Mononuclear cell (primary cell): Measurements from ENCODE around the gene MALRD1. TPM values are rescaled to one million over a fixed set of nuclear protein-coding genes. Genes with fewer than 3 reads are reported as not detected.

Source experiments
- H3K27me3 ChIP-seq: 2 replicates; pipeline ENCODE4 v1.6.0; 2011; ENCODE audit warnings: low read length, control low read depth; ENCODE audit not compliant: insufficient read depth
- H3K4me1 ChIP-seq: 2 replicates; pipeline ENCODE4 v1.5.1; 2011; ENCODE audit warnings: mild to moderate bottlenecking, low read length, control low read depth; ENCODE audit not compliant: insufficient read depth
- H3K4me3 ChIP-seq: 2 replicates; pipeline ENCODE4 v1.5.1; 2011; ENCODE audit warnings: mild to moderate bottlenecking, low read length, moderate library complexity
- H3K9me3 ChIP-seq: 2 replicates; pipeline ENCODE4 v1.5.1; 2011; ENCODE audit warnings: low read depth, mild to moderate bottlenecking, control low read depth, low read length
- total RNA-seq: library from RNA; depleted of rRNA; stranded (reverse); fragments of >200 nt; gene quantifications from one replicate; pipeline ENCODE4 v1.2.3, GENCODE V29; 2012

The MALRD1 gene
- total RNA-seq, 1 donor: not detected

DNA sequence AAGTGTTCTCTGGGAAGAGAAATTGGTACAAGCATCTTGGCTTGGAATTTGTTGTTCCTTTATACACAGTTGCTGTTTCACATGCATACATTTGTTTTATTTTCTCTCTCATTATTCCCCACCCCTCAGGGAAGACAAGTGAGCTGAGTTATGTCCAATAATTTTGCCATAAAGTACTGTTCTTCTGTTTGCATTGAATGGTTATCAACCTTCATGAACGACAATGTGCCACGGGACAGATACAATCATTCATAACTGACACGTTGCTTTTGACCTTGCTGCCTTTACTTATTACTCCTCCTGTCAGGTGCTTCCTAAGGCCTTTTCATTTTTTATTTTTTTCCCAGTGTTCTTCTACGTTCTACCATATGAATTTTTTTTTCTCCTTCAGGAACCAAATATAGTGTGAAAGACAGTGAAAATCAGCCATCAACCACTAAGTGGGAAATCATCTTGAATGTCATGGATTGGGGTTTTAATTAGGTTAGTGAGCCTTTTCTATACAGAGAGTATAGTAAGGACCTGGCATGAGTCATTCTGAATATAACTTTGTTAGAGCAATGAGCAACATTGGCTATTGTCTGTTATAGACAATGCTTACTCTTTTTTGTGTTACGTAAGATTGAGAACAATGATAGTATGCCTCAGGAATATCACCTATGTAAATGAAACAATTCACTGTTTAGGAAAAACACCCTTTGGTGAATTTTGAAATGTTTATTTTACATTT lies 383.2 kb downstream of the MALRD1 start:
- no peaks in the 10 kb centered on the region for H3K9me3 ChIP-seq
- H3K4me1 ChIP-seq: no peaks in the 10 kb centered on the region
- no peak overlapping the region for H3K4me3 ChIP-seq
- no peaks in the 10 kb centered on the region for H3K27me3 ChIP-seq

- Histone ChIP-seq H3K9me3 (no peaks in the 10 kb centered on the region), H3K27me3 (no peaks in the 10 kb centered on the region), H3K4me3 (no peak overlapping the region), H3K4me1 (no peaks in the 10 kb centered on the region)
Measured at GRCh38 chr10:19449860-19450259, 401.3 kb downstream of the MALRD1 start.

- Histone ChIP-seq H3K4me3 (no peak overlapping the region), H3K4me1 (no peaks in the 10 kb centered on the region), H3K27me3 (no peaks in the 10 kb centered on the region), H3K9me3 (no peaks in the 10 kb centered on the region)
Measured at GRCh38 chr10:19451356-19451755, 402.8 kb downstream of the MALRD1 start.

- no peaks in the 10 kb centered on the region for H3K9me3 ChIP-seq
Measured at GRCh38 chr10:19451937-19452336, 403.3 kb downstream of the MALRD1 start.

GRCh38 chr10:19453967-19454366 lies 405.4 kb downstream of the MALRD1 start:
- H3K4me1 ChIP-seq: no peaks in the 10 kb centered on the region
- H3K9me3 ChIP-seq: no peaks in the 10 kb centered on the region
- no peak overlapping the region for H3K4me3 ChIP-seq
- no peaks in the 10 kb centered on the region for H3K27me3 ChIP-seq

More at GRCh38 chr10:19451937-19452336, 403.3 kb downstream of the MALRD1 start:
- no peak overlapping the region for H3K4me3 ChIP-seq
- H3K4me1 ChIP-seq: no peaks in the 10 kb centered on the region
- no peaks in the 10 kb centered on the region for H3K27me3 ChIP-seq

- Histone ChIP-seq H3K4me1 (no peaks in the 10 kb centered on the region), H3K27me3 (no peaks in the 10 kb centered on the region), H3K9me3 (no peaks in the 10 kb centered on the region), H3K4me3 (no peak overlapping the region)
Measured at GRCh38 chr10:19461588-19461987, 413.0 kb downstream of the MALRD1 start.

DNA sequence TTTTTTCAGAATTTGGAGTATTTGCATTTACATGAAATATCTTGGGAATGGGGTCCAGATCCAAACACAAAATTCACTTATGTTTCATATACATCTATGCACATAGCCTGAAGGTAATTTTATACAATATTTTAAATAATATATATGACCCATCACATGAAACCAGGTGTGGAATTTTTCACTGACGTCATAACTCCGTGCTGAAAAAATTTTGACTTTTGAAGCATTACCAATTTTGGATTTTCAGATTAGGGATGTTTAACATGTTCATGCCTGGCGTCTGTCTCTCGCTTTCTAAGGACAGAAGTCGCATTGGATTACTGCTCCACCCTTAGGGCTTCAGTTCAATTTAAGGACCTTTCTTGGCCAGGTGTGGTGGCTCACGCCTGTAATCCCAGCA lies 418.1 kb downstream of the MALRD1 start:
- Histone ChIP-seq H3K27me3 (no peaks in the 10 kb centered on the region), H3K4me3 (no peak overlapping the region), H3K9me3 (no peaks in the 10 kb centered on the region), H3K4me1 (no peaks in the 10 kb centered on the region)

GRCh38 chr10:19468413-19468812 lies 419.8 kb downstream of the MALRD1 start:
- Histone ChIP-seq H3K4me1 (no peaks in the 10 kb centered on the region), H3K4me3 (no peak overlapping the region), H3K9me3 (no peaks in the 10 kb centered on the region), H3K27me3 (no peaks in the 10 kb centered on the region)

DNA sequence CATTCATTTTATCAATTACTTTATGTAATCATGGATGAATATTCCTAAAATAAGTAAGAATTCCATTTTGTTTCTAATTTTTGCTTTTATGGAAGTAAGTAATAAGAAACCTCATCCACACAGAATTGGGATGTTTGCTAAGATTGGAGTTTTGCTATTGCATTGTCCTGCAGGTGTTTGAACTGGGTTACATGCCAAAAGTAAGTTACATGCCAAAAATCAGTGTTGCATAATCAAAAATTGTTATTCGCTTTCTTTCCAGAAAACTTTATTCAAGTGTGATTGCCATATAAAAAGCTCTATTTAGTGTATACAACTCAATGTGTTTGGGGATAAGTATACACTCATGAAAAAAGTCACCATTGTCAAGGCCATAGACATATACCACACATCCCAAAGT lies 420.9 kb downstream of the MALRD1 start:
- Histone ChIP-seq H3K4me1 (no peaks in the 10 kb centered on the region), H3K27me3 (no peaks in the 10 kb centered on the region), H3K4me3 (no peak overlapping the region), H3K9me3 (no peaks in the 10 kb centered on the region)

DNA sequence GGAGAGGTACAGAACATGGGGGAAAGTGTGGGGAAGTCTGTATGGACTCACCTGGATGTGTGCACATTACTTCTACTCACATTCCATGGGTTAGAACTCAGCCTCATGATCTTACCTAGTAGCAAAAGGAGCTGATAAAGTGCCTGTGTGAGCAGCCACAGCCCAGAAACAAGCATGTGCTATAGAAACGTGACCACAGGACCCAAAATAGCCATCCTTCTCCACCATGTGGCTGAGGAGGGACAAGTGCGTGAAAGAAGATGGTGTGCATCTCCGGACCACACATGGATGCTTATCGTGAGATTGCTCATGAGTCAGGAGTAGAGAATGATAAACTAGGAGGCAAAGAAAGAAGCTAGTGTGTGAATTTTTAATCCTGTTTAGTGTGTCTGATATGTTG lies 431.3 kb downstream of the MALRD1 start:
- H3K27me3 ChIP-seq: no peaks in the 10 kb centered on the region
- H3K4me3 ChIP-seq: no peak overlapping the region
- H3K9me3 ChIP-seq: no peaks in the 10 kb centered on the region
- no peaks in the 10 kb centered on the region for H3K4me1 ChIP-seq

GRCh38 chr10:19480353-19480752 lies 431.8 kb downstream of the MALRD1 start:
- H3K9me3 ChIP-seq: no peaks in the 10 kb centered on the region
- H3K27me3 ChIP-seq: no peaks in the 10 kb centered on the region
- no peaks in the 10 kb centered on the region for H3K4me1 ChIP-seq
- no peak overlapping the region for H3K4me3 ChIP-seq

DNA sequence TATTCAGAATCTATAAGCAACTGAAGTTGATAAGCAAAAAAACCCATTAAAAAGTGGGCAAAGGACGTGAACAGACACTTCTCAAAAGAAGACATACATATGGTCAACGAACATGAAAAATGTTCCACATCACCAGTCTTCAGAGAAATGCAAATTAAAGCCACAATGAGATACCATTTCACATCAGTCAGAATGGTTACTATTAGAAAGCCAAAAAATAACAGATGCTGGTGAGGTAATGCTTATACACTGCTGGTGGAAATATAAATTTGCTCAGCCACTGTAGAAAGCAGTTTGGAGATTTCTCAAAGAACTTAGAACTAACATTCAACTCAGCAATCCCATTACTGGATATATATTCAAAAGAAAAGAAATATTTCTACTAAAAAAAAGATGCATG lies 434.8 kb downstream of the MALRD1 start:
- no peak overlapping the region for H3K4me3 ChIP-seq
- H3K9me3 ChIP-seq: no peaks in the 10 kb centered on the region
- H3K27me3 ChIP-seq: no peaks in the 10 kb centered on the region
- no peaks in the 10 kb centered on the region for H3K4me1 ChIP-seq

- H3K27me3 ChIP-seq: no peaks in the 10 kb centered on the region
- no peak overlapping the region for H3K4me3 ChIP-seq
- H3K9me3 ChIP-seq: no peaks in the 10 kb centered on the region
- no peaks in the 10 kb centered on the region for H3K4me1 ChIP-seq
Measured at GRCh38 chr10:19488592-19489280, 440.1 kb downstream of the MALRD1 start.

DNA sequence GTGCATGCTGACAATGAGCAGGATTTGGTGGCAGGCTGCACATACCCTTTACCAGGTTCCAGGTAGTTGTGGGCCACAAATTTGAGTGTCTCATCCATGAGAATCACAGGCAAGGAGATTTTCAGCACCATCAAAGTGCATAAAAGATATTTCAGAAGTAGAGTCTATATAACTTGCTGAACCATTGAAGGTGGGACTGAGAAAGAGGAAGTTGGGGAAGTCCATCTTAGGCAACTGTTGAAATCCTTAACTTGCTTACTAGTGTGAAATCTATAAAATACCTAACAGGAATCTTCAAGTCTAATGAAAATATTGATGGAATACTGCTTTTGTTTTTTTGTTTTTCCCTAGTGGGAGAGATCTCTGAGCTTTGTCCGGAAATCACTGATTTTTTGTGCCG lies 442.6 kb downstream of the MALRD1 start:
- no peaks in the 10 kb centered on the region for H3K4me1 ChIP-seq
- no peak overlapping the region for H3K4me3 ChIP-seq
- H3K27me3 ChIP-seq: no peaks in the 10 kb centered on the region
- H3K9me3 ChIP-seq: no peaks in the 10 kb centered on the region

DNA sequence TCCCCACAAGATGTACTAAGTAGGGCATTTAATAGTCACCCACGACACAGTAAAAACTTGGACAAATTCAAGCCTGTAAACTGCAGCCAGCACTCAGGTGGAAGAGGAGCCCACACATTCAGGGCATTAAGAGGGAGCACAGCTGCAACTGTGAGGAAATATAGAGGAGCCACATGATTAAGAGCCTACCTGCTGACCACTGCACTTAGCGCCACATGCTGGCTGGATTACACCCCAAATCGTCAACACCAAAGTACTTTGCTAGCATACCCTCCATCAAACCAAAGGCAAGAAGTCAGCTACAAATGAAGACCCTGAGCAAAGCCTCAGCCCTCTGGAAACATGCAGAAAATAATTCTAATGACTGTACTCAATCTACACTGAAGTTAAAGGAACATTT lies 445.3 kb downstream of the MALRD1 start:
- no peaks in the 10 kb centered on the region for H3K9me3 ChIP-seq
- no peaks in the 10 kb centered on the region for H3K27me3 ChIP-seq
- no peak overlapping the region for H3K4me3 ChIP-seq
- no peaks in the 10 kb centered on the region for H3K4me1 ChIP-seq

DNA sequence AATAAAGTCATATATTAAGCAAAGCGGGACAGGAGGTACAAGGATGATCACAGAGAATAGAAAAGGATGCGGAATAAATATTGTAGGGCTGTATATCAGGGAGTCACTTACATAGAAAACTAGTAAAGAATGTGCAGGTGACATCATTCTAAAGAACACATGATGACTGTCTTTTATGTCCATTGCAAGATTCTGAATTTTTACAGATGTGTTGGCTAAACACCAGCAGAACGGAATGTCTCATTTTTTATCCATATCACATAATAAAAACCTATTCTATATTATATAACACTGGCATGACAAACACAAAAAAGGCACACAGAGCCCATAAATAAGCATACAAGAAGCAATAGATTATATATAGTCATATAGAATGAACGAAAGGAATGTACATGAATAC lies 448.4 kb downstream of the MALRD1 start:
- Histone ChIP-seq H3K4me3 (no peak overlapping the region), H3K27me3 (no peaks in the 10 kb centered on the region), H3K9me3 (no peaks in the 10 kb centered on the region)

More for the DNA sequence above, 448.4 kb downstream of the MALRD1 start:
- no peaks in the 10 kb centered on the region for H3K4me1 ChIP-seq
